Measurements from ENCODE around the gene TSC22D3.

The TSC22D3 gene

GRCh38 chrX:107738272-107738671 is 37.3 kb downstream of the TSC22D3 start:
- H3K9me2 ChIP-seq (ENCODE audit: low read depth, low read length), result no peaks in the 10 kb centered on the region
- H3K36me3 ChIP-seq (ENCODE audit: insufficient read depth, low read length), result no peaks in the 10 kb centered on the region
- peaks cover 18% of the 10 kb centered on the region for H3K4me1 ChIP-seq (ENCODE audit: insufficient read depth, low read length, severe bottlenecking)
- no peak for TF ChIP-seq CTCF (IDR thresholded peaks at IDR 0.05; ENCODE audit: low read length)
- TF ChIP-seq EZH2 (IDR thresholded peaks at IDR 0.05; ENCODE audit: borderline replicate concordance, low read length), result no peak
- H3F3A ChIP-seq (ENCODE audit: insufficient read depth, low read length), result no peaks in the 10 kb centered on the region
- H4K20me1 ChIP-seq (ENCODE audit: insufficient read depth, low read length), result no peaks in the 10 kb centered on the region
- H2AFZ ChIP-seq (ENCODE audit: low read length), result no peak overlapping the region
- no peaks in the 10 kb centered on the region for H3K79me2 ChIP-seq (ENCODE audit: insufficient read depth, low read length)
- H3K27me3 ChIP-seq (ENCODE audit: insufficient read depth, low read length), result no peaks in the 10 kb centered on the region
- no peak overlapping the region for H3K4me3 ChIP-seq (ENCODE audit: low read depth, low read length, poor library complexity, severe bottlenecking)
- H3K27ac ChIP-seq (ENCODE audit: low read depth, low read length, poor library complexity, severe bottlenecking), result no peak overlapping the region
- no peak overlapping the region for H3K9ac ChIP-seq (ENCODE audit: low read length)
- no peaks in the 10 kb centered on the region for H3K9me3 ChIP-seq (ENCODE audit: low read length)
- H3K4me2 ChIP-seq (ENCODE audit: low read length), result no peak overlapping the region

- Histone ChIP-seq H3K27ac (ENCODE audit: low read depth, low read length, poor library complexity, severe bottlenecking) (no peak overlapping the region), H3K4me2 (ENCODE audit: low read length) (no peak overlapping the region), H3F3A (ENCODE audit: insufficient read depth, low read length) (no peaks in the 10 kb centered on the region), H2AFZ (ENCODE audit: low read length) (no peak overlapping the region), H3K27me3 (ENCODE audit: insufficient read depth, low read length) (no peaks in the 10 kb centered on the region), H3K9me2 (ENCODE audit: low read depth, low read length) (no peaks in the 10 kb centered on the region), H3K4me1 (ENCODE audit: insufficient read depth, low read length, severe bottlenecking) (peaks cover 6% of the 10 kb centered on the region), H3K4me3 (ENCODE audit: low read depth, low read length, poor library complexity, severe bottlenecking) (no peak overlapping the region), H3K9me3 (ENCODE audit: low read length) (no peaks in the 10 kb centered on the region), H3K9ac (ENCODE audit: low read length) (no peak overlapping the region), H3K36me3 (ENCODE audit: insufficient read depth, low read length) (no peaks in the 10 kb centered on the region), H4K20me1 (ENCODE audit: insufficient read depth, low read length) (no peaks in the 10 kb centered on the region), H3K79me2 (ENCODE audit: insufficient read depth, low read length) (no peaks in the 10 kb centered on the region)
- no peak for TF ChIP-seq CTCF (IDR thresholded peaks at IDR 0.05; ENCODE audit: low read length)
- no peak for TF ChIP-seq EZH2 (IDR thresholded peaks at IDR 0.05; ENCODE audit: borderline replicate concordance, low read length)
Observed at GRCh38 chrX:107736781-107737531, 38.6 kb downstream of the TSC22D3 start.

GRCh38 chrX:107734646-107735045 is 40.9 kb downstream of the TSC22D3 start:
- Histone ChIP-seq H3K36me3 (ENCODE audit: insufficient read depth, low read length) (no peaks in the 10 kb centered on the region), H3K79me2 (ENCODE audit: insufficient read depth, low read length) (no peaks in the 10 kb centered on the region), H4K20me1 (ENCODE audit: insufficient read depth, low read length) (no peaks in the 10 kb centered on the region), H3K4me2 (ENCODE audit: low read length) (no peak overlapping the region), H3K9ac (ENCODE audit: low read length) (no peak overlapping the region), H3F3A (ENCODE audit: insufficient read depth, low read length) (no peaks in the 10 kb centered on the region), H3K27me3 (ENCODE audit: insufficient read depth, low read length) (no peaks in the 10 kb centered on the region), H3K9me3 (ENCODE audit: low read length) (no peaks in the 10 kb centered on the region), H3K4me1 (ENCODE audit: insufficient read depth, low read length, severe bottlenecking) (no peaks in the 10 kb centered on the region), H2AFZ (ENCODE audit: low read length) (no peak overlapping the region), H3K27ac (ENCODE audit: low read depth, low read length, poor library complexity, severe bottlenecking) (no peak overlapping the region), H3K9me2 (ENCODE audit: low read depth, low read length) (no peaks in the 10 kb centered on the region), H3K4me3 (ENCODE audit: low read depth, low read length, poor library complexity, severe bottlenecking) (no peak overlapping the region)
- TF ChIP-seq CTCF (IDR thresholded peaks at IDR 0.05; ENCODE audit: low read length), result no peak
- no peak for TF ChIP-seq EZH2 (IDR thresholded peaks at IDR 0.05; ENCODE audit: borderline replicate concordance, low read length)

Data from OCI-LY1 (cell line).